Peyer's patch (tissue), 4 donors: ENCODE measurements around the gene RSAD1.

Experiments used
- CTCF ChIP-seq, 6 experiments: fragments of 450-650 bp in 4 of 6; fragments of 200-600 bp in 2 of 6; sonication (generic) in 1 of 6; IDR thresholded peaks; one replicate each; pipeline ENCODE4 v1.5.1; 2017 to 2019; ENCODE audit warnings: antibody characterized with exemption in 6 of 6, mild to moderate bottlenecking in 3 of 6, moderate library complexity in 1 of 6
- POLR2A ChIP-seq, 2 donors: fragments of 450-650 bp; IDR thresholded peaks; one replicate each; pipeline ENCODE4 v1.5.1; 2017; ENCODE audit warnings: antibody characterized with exemption in 2 of 2, mild to moderate bottlenecking in 2 of 2, moderate library complexity in 2 of 2

GRCh38 chr17:50465635-50466034, 13.0 kb upstream of the RSAD1 start:
- TF ChIP-seq CTCF (IDR thresholded peaks at IDR 0.05), result no peak
- no peak for TF ChIP-seq POLR2A (IDR thresholded peaks at IDR 0.05)
